H1 (cell line): Measurements from ENCODE around the gene BIRC2. TPM values are rescaled to one million over a fixed set of nuclear protein-coding genes. Genes with fewer than 3 reads are reported as not detected.

Experiments used
- EZH2 ChIP-seq: fragments of 200-600 bp; sonication (generic); IDR thresholded peaks from 2 replicates; pipeline ENCODE4 v1.7.1; 2012; ENCODE audit warnings: low read depth, mild to moderate bottlenecking, moderate library complexity, low read length, inconsistent platforms; ENCODE audit not compliant: severe bottlenecking
- POLR2A ChIP-seq, 2 experiments: IDR thresholded peaks; 1 replicate in 1 of 2; 2 replicates in 1 of 2; pipeline ENCODE4 v1.6.1; 2011; ENCODE audit warnings: low read depth in 2 of 2, low read length in 2 of 2, mild to moderate bottlenecking in 2 of 2; ENCODE audit errors: control extremely low read depth in 1 of 2
- POU5F1 ChIP-seq: IDR thresholded peaks from 2 replicates; pipeline ENCODE4 v1.6.1; 2011; ENCODE audit warnings: low read depth, mild to moderate bottlenecking, low read length, moderate library complexity
- RAD21 ChIP-seq, 2 experiments: IDR thresholded peaks in 1 of 2; conservative IDR thresholded peaks in 1 of 2; 2 replicates each; pipeline ENCODE4 v1.6.1; 2011; ENCODE audit warnings: low read depth in 2 of 2, low read length in 2 of 2, improper control_type of control experiment in 1 of 2, inconsistent platforms in 1 of 2, mild to moderate bottlenecking in 1 of 2, moderate library complexity in 1 of 2
- polyA plus RNA-seq, 7 experiments: library from polyadenylated mRNA; depleted of rRNA in 3 of 7; stranded (reverse) in 5 of 7; unstranded in 2 of 7; fragments of >200 nt in 5 of 7; fragments of 200-250 nt in 2 of 7; gene quantifications; 1 replicate in 5 of 7; 2 replicates in 1 of 7; 4 replicates in 1 of 7; pipeline versions ENCODE4 v1.2.1 to v1.2.3, GENCODE V29; 2011 to 2013; ENCODE audit warnings: missing spikeins in 2 of 7, mixed read lengths in 2 of 7
- total RNA-seq: library from RNA; stranded (reverse); fragmentation: NEBNext Ultra II Directional; extraction: Animal tissue kit (Norgen Biotek cat#: 25700); gene quantifications from 2 replicates; pipeline ENCODE4 v1.2.1, GENCODE V29; 2021

The BIRC2 gene
- total and polyA plus RNA-seq, 2 of the 8 experiments (the other 6 are each of a cell fraction or from before 2014, with no cell fraction given) = 18.4 to 24.7 TPM

GRCh38 chr11:102330231-102330630, 16.8 kb upstream of the BIRC2 start (continued):
- TF ChIP-seq RAD21 (IDR thresholded peaks at IDR 0.05 in 1 of 2, conservative IDR thresholded peaks at IDR 0.05 in 1 of 2; ENCODE audit: low read depth in 2 of 2, low read length in 2 of 2) (no peak), POU5F1 (no peak), EZH2 (no peak), POLR2A (IDR thresholded peaks at IDR 0.05; ENCODE audit: control extremely low read depth in 1 of 2, low read depth in 2 of 2, low read length in 2 of 2) (no peak)
- TF ChIP-seq, all 59 proteins: peak for 0
